Measurements from ENCODE around the gene UFL1. TPM values are rescaled to one million over a fixed set of nuclear protein-coding genes. Genes with fewer than 3 reads are reported as not detected.
A peak's percentile ranks its signal among the peaks of the same experiment; 100 is the strongest.

UFL1 gene
- total and polyA plus RNA-seq, 4 donors, result 10.3 to 26.9 (median 22.1) TPM

- Histone ChIP-seq H3K4me3 (ENCODE audit: low read length in 2 of 2) (no peak overlapping the region), H3K4me1 (ENCODE audit: control insufficient read depth in 1 of 2, insufficient read depth in 2 of 2, low read length in 2 of 2) (peaks cover 4 to 14% of the 10 kb centered on the region in 2 donors), H3K27ac (ENCODE audit: low read depth in 1 of 2, low read length in 2 of 2) (peak overlapping the region in 1 of 2 donors; percentile 76), H3K9me3 (ENCODE audit: control insufficient read depth, low read length) (no peaks in the 10 kb centered on the region), H3K36me3 (ENCODE audit: control insufficient read depth in 1 of 2, insufficient read depth in 2 of 2, low read length in 1 of 2) (no peaks in the 10 kb centered on the region), H3K27me3 (ENCODE audit: control insufficient read depth in 1 of 2, insufficient read depth in 2 of 2, low read length in 1 of 2) (no peaks in the 10 kb centered on the region)
- intact Hi-C loops (cut with DNase I), result no loop called here
- WGBS, 2 donors, result 56 to 68% methylated on average over 2 of the region's 2 CpGs
- ATAC-seq (ENCODE audit: low FRiP score) (no peak), DNase-seq (no peak)
Observed at GRCh38 chr6:96582021-96582420, 60.4 kb downstream of the UFL1 start.

GRCh38 chr6:96582436-96582835, 60.8 kb downstream of the UFL1 start:
- intact Hi-C loops (cut with DNase I), result no loop called here
- 4 to 16% methylated on average over 1 of the region's 1 CpG for WGBS, 2 donors
- no peaks in the 10 kb centered on the region for H3K27me3 ChIP-seq (ENCODE audit: control insufficient read depth in 1 of 2, insufficient read depth in 2 of 2, low read length in 1 of 2)
- H3K9me3 ChIP-seq (ENCODE audit: control insufficient read depth, low read length), result no peaks in the 10 kb centered on the region
- no peak overlapping the region for H3K4me3 ChIP-seq (ENCODE audit: low read length in 2 of 2)
- peaks cover 4 to 14% of the 10 kb centered on the region in 2 donors for H3K4me1 ChIP-seq (ENCODE audit: control insufficient read depth in 1 of 2, insufficient read depth in 2 of 2, low read length in 2 of 2)
- H3K27ac ChIP-seq (ENCODE audit: low read depth in 1 of 2, low read length in 2 of 2), result peak overlapping the region in 1 of 2 donors; percentile 43
- no peaks in the 10 kb centered on the region for H3K36me3 ChIP-seq (ENCODE audit: control insufficient read depth in 1 of 2, insufficient read depth in 2 of 2, low read length in 1 of 2)
- DNase-seq (no peak), ATAC-seq (ENCODE audit: low FRiP score) (peak; percentile 66)

- DNase-seq (no peak), ATAC-seq (ENCODE audit: low FRiP score) (no peak)
- Histone ChIP-seq H3K27me3 (ENCODE audit: control insufficient read depth in 1 of 2, insufficient read depth in 2 of 2, low read length in 1 of 2) (no peaks in the 10 kb centered on the region), H3K9me3 (ENCODE audit: control insufficient read depth, low read length) (no peaks in the 10 kb centered on the region), H3K36me3 (ENCODE audit: control insufficient read depth in 1 of 2, insufficient read depth in 2 of 2, low read length in 1 of 2) (no peaks in the 10 kb centered on the region), H3K27ac (ENCODE audit: low read depth in 1 of 2, low read length in 2 of 2) (no peak overlapping the region), H3K4me1 (ENCODE audit: control insufficient read depth in 1 of 2, insufficient read depth in 2 of 2, low read length in 2 of 2) (peaks cover 2 to 5% of the 10 kb centered on the region in 2 donors), H3K4me3 (ENCODE audit: low read length in 2 of 2) (no peak overlapping the region)
- WGBS, 2 donors, result 78 to 92% methylated on average over 2 of the region's 2 CpGs
- intact Hi-C loops (cut with DNase I), result loop anchor here in 1 of 2 donors (5.0 kb wide), 1 partner anchor 42 kb away; the partner anchor contains the start of gene FHL5
Observed at GRCh38 chr6:96604420-96604819, 82.8 kb downstream of the UFL1 start.

Other genes starting within 250 kb of the UFL1 start
- gene FHL5, start 41.3 kb downstream of the UFL1 start, total RNA-seq, result 100 to 1,000 TPM in 1 of 2 donors, 10 to 100 TPM in 1; 38.3 to 413 TPM
- 100 to 1,000 TPM in 1 of 2 donors, 10 to 100 TPM in 1; 37.6 to 106 TPM for gene FHL5, start 41.3 kb downstream of the UFL1 start, polyA plus RNA-seq

All from aorta (tissue), 5 donors.